ENCODE measurements around the gene DESI2. TPM values are rescaled to one million over a fixed set of nuclear protein-coding genes. Genes with fewer than 3 reads are reported as not detected.
"Not testable (repeated sequence)": the region's sequence is repeated elsewhere in the genome, so short reads cannot be mapped to it uniquely, and the experiment has no call there.

The DESI2 gene
- total RNA-seq, 1 experiment from 2014 or later, result 44.6 TPM

DNA sequence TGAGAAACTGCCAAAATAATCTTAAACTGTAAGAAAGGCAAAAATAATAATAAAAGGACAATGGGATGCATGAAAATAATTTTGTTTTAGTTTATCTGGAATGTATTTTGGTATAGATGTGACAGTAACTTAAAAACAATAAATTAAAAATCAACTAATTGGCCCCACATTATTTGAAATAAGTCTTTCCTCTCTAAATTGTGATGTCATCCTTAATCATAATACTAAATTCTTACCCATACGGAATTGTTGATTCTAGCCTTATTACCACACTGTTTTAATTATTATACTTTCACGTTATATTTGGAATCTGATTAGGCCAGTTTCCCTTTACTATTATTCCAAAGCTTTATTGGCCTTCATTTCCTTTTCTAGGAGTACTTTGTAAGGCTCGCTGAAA is 7.7 kb downstream of the DESI2 start:
- no peaks in the 10 kb centered on the region for H4K20me1 ChIP-seq (ENCODE audit: insufficient read depth)
- H3K9me3 ChIP-seq (ENCODE audit: control insufficient read depth in 1 of 2, insufficient read depth in 1 of 2, low read depth in 1 of 2, low read length in 2 of 2), result no peaks in the 10 kb centered on the region; a peak in 1 of 4 replicates
- ChIA-PET POLR2A (no interaction called here), CTCF (no interaction called here), RAD21 (ENCODE audit: low non-redundant PET in 1 of 2, low total read pairs in 2 of 2, uncharacterized antibody in 2 of 2, unreplicated experiment in 2 of 2) (no interaction called here)
- no peaks in the 10 kb centered on the region for H3K9me2 ChIP-seq (ENCODE audit: insufficient read depth)
- peaks cover 88% of the 10 kb centered on the region for H3K79me2 ChIP-seq (ENCODE audit: insufficient read depth, low read length)
- no peak overlapping the region for H3K4me2 ChIP-seq (ENCODE audit: low read length)
- no peaks in the 10 kb centered on the region for H3K27me3 ChIP-seq (ENCODE audit: insufficient read depth, low read length)
- H3K27ac ChIP-seq (ENCODE audit: low read depth, low read length), result no peak overlapping the region
- ATAC-seq, result no peak
- BruUV-seq (replicated peaks), result no TSS peak
- no peak for DNase-seq (ENCODE audit: low read depth, low spot score)
- no peak overlapping the region for H2AFZ ChIP-seq (ENCODE audit: low read depth, low read length, poor library complexity, severe bottlenecking)
- no peak overlapping the region for H3K4me3 ChIP-seq (replicated peaks in 1 of 2; ENCODE audit: low read depth in 1 of 2, low read length in 2 of 2)
- TF ChIP-seq SRF (IDR thresholded peaks at IDR 0.05; ENCODE audit: low read depth) (no peak), CBX3 (IDR thresholded peaks at IDR 0.05; ENCODE audit: low read depth) (no peak), POLR2AphosphoS5 (IDR thresholded peaks at IDR 0.05; ENCODE audit: low read depth, low read length) (no peak), ZFX (IDR thresholded peaks at IDR 0.05) (no peak), RAD21 (IDR thresholded peaks at IDR 0.05; ENCODE audit: low read depth) (no peak), ZBTB33 (IDR thresholded peaks at IDR 0.05; ENCODE audit: extremely low read depth, insufficient replicate concordance, low read length) (no peak), JUND (IDR thresholded peaks at IDR 0.05) (no peak), YY1 (IDR thresholded peaks at IDR 0.05; ENCODE audit: extremely low read depth, insufficient replicate concordance, low read depth, low read length) (no peak), CEBPB (IDR thresholded peaks at IDR 0.05; ENCODE audit: low read depth) (no peak), FOSL1 (IDR thresholded peaks at IDR 0.05; ENCODE audit: low read depth) (no peak), EZH2phosphoT487 (IDR thresholded peaks at IDR 0.05; ENCODE audit: borderline replicate concordance) (no peak), SP1 (IDR thresholded peaks at IDR 0.05; ENCODE audit: low read depth) (no peak)
- H3K9ac ChIP-seq (ENCODE audit: low read length), result no peak overlapping the region
- intact Hi-C loops (cut with micrococcal nuclease), result no loop called here
- 0 out of 4 replicates have a peak, but pooled peaks cover 0 to under 1% of the 10 kb centered on the region in 2 experiments for H3K4me1 ChIP-seq (ENCODE audit: control insufficient read depth in 1 of 2, insufficient read depth in 2 of 2, low read length in 2 of 2)
- peaks cover 0 to 17% of the 10 kb centered on the region in 2 experiments; a peak in 2 of 4 replicates for H3K36me3 ChIP-seq (ENCODE audit: control insufficient read depth in 1 of 2, insufficient read depth in 2 of 2, low read length in 2 of 2)

DNA sequence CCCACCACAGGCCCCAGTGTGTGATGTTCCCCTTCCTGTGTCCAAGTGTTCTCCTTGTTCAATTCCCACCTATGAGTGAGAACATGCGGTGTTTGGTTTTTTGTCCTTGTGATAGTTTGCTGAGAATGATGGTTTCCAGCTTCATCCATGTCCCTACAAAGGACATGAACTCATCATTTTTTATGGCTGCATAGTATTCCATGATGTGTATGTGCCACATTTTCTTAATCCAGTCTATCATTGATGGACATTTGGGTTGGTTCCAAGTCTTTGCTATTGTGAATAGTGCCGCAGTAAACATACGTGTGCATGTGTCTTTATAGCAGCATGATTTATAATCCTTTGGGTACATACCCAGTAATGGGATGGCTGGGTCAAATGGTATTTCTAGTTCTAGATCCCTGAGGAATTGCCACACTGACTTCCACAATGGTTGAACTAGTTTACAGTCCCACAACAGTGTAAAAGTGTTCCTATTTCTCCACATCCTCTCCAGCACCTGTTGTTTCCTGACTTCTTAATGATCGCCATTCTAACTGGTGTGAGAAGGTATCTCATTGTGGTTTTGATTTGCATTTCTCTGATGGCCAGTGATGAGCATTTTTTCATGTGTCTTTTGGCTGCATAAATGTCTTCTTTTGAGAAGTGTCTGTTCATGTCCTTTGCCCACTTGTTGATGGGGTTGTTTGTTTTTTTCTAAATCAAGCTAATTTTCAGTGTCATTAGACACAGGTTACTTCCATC is 8.8 kb downstream of the DESI2 start:
- H3K9ac ChIP-seq (ENCODE audit: low read length); H3K4me3 ChIP-seq (replicated peaks in 1 of 2; ENCODE audit: low read depth in 1 of 2, low read length in 2 of 2); intact Hi-C loops (cut with micrococcal nuclease); H3K27me3 ChIP-seq (ENCODE audit: insufficient read depth, low read length); H3K9me3 ChIP-seq (ENCODE audit: control insufficient read depth in 1 of 2, insufficient read depth in 1 of 2, low read depth in 1 of 2, low read length in 2 of 2); H2AFZ ChIP-seq (ENCODE audit: low read depth, low read length, poor library complexity, severe bottlenecking); BruUV-seq (replicated peaks); RAD21 ChIA-PET (ENCODE audit: low non-redundant PET in 1 of 2, low total read pairs in 2 of 2, uncharacterized antibody in 2 of 2, unreplicated experiment in 2 of 2); H3K9me2 ChIP-seq (ENCODE audit: insufficient read depth); H3K4me1 ChIP-seq (ENCODE audit: control insufficient read depth in 1 of 2, insufficient read depth in 2 of 2, low read length in 2 of 2); H3K4me2 ChIP-seq (ENCODE audit: low read length); CTCF ChIA-PET; H3K27ac ChIP-seq (ENCODE audit: low read depth, low read length); ATAC-seq; DNase-seq (ENCODE audit: low read depth, low spot score); H4K20me1 ChIP-seq (ENCODE audit: insufficient read depth); POLR2A ChIA-PET: not testable (repeated sequence)
- Histone ChIP-seq H3K79me2 (ENCODE audit: insufficient read depth, low read length) (peaks cover 88% of the 10 kb centered on the region), H3K36me3 (ENCODE audit: control insufficient read depth in 1 of 2, insufficient read depth in 2 of 2, low read length in 2 of 2) (peaks cover 0 to 17% of the 10 kb centered on the region in 2 experiments; a peak in 2 of 4 replicates)

Data from HCT116 (cell line).